Neuronal stem cell (in vitro differentiated cells): Measurements from ENCODE around the gene SS18L1.
"Not testable (repeated sequence)": the region's sequence is repeated elsewhere in the genome, so short reads cannot be mapped to it uniquely, and the experiment has no call there.

Source experiments
- DNase-seq: peaks from one replicate; pipeline ENCODE4 v3.0.0-alpha.2; 2013; ENCODE audit warnings: low spot score
- H2AFZ ChIP-seq: one replicate; pipeline ENCODE4 v1.6.1; 2013; ENCODE audit warnings: mild to moderate bottlenecking, low read length, inconsistent platforms
- H2AK5ac ChIP-seq: 2 replicates; pipeline ENCODE4 v1.6.1; 2013; ENCODE audit warnings: low read depth, mild to moderate bottlenecking, inconsistent platforms, low read length, moderate library complexity, mixed read lengths
- H2BK120ac ChIP-seq: 2 replicates; pipeline ENCODE4 v1.6.1; 2013; ENCODE audit warnings: low read depth, mild to moderate bottlenecking, inconsistent platforms, low read length, moderate library complexity, mixed read lengths
- H2BK12ac ChIP-seq: one replicate; pipeline ENCODE4 v1.6.1; 2013; ENCODE audit warnings: low read length, inconsistent platforms
- H2BK15ac ChIP-seq: 2 replicates; pipeline ENCODE4 v1.6.1; 2013; ENCODE audit warnings: mild to moderate bottlenecking, low read length, inconsistent platforms, mixed read lengths
- H2BK5ac ChIP-seq: one replicate; pipeline ENCODE4 v1.6.1; 2013; ENCODE audit warnings: inconsistent platforms, mild to moderate bottlenecking, low read length, moderate library complexity
- H3K14ac ChIP-seq: one replicate; pipeline ENCODE4 v1.6.1; 2013; ENCODE audit warnings: low read length, inconsistent platforms
- H3K18ac ChIP-seq: 2 replicates; pipeline ENCODE4 v1.6.1; 2013; ENCODE audit warnings: low read length, inconsistent platforms
- H3K23ac ChIP-seq: 2 replicates; pipeline ENCODE4 v1.6.1; 2013; ENCODE audit warnings: low read depth, mild to moderate bottlenecking, mixed read lengths, low read length, inconsistent platforms; ENCODE audit not compliant: poor library complexity
- H3K27ac ChIP-seq: replicated peaks from 3 replicates; pipeline ENCODE4 v1.5.1; 2013; ENCODE audit warnings: low read length, inconsistent platforms
- H3K27me3 ChIP-seq, 3 experiments: 2 replicates each; pipeline ENCODE4 v1.6.1; 2013; ENCODE audit warnings: low read length in 3 of 3, mild to moderate bottlenecking in 2 of 3, inconsistent platforms in 1 of 3, low read depth in 1 of 3, mixed read lengths in 1 of 3, moderate library complexity in 1 of 3; ENCODE audit not compliant: control insufficient read depth in 3 of 3, insufficient read depth in 3 of 3
- H3K36me3 ChIP-seq, 2 donors: replicated peaks in 1 of 2; 2 replicates each; pipeline ENCODE4 v1.6.1; 2013; ENCODE audit warnings: low read length in 2 of 2; ENCODE audit not compliant: control insufficient read depth in 2 of 2, insufficient read depth in 2 of 2
- H3K4ac ChIP-seq: 2 replicates; pipeline ENCODE4 v1.6.1; 2013; ENCODE audit warnings: inconsistent platforms, mild to moderate bottlenecking, low read length, moderate library complexity
- H3K4me1 ChIP-seq, 2 donors: 1 replicate in 1 of 2; 2 replicates in 1 of 2; pipeline ENCODE4 v1.6.1; 2013; ENCODE audit warnings: low read length in 2 of 2, low read depth in 1 of 2; ENCODE audit not compliant: control insufficient read depth in 2 of 2, insufficient read depth in 1 of 2
- H3K4me2 ChIP-seq: one replicate; pipeline ENCODE4 v1.6.1; 2013; ENCODE audit warnings: mild to moderate bottlenecking, low read length, inconsistent platforms; ENCODE audit not compliant: insufficient read depth, poor library complexity, severe bottlenecking
- H3K4me3 ChIP-seq, 2 donors: 2 replicates each; pipeline ENCODE4 v1.5.1; 2013; ENCODE audit warnings: low read length in 2 of 2, mild to moderate bottlenecking in 2 of 2, inconsistent platforms in 1 of 2, moderate library complexity in 1 of 2
- H3K79me1 ChIP-seq: one replicate; pipeline ENCODE4 v1.6.1; 2013; ENCODE audit warnings: low read depth, mild to moderate bottlenecking, inconsistent platforms, low read length, moderate library complexity
- H3K9ac ChIP-seq: one replicate; pipeline ENCODE4 v1.6.1; 2013; ENCODE audit warnings: mild to moderate bottlenecking, low read depth, low read length, inconsistent platforms; ENCODE audit not compliant: poor library complexity
- H3K9me3 ChIP-seq, 2 donors: replicated peaks in 1 of 2; 2 replicates each; pipeline versions ENCODE3 to v1.6.1; 2013; ENCODE audit warnings: low read length in 2 of 2, mild to moderate bottlenecking in 2 of 2, inconsistent platforms in 1 of 2, low read depth in 1 of 2, mixed read lengths in 1 of 2, moderate library complexity in 1 of 2; ENCODE audit not compliant: control insufficient read depth in 2 of 2, insufficient read depth in 1 of 2
- H4K8ac ChIP-seq: one replicate; pipeline ENCODE4 v1.6.1; 2013; ENCODE audit warnings: low read depth, mild to moderate bottlenecking, inconsistent platforms, low read length, moderate library complexity
- H4K91ac ChIP-seq: one replicate; pipeline ENCODE4 v1.6.1; 2013; ENCODE audit warnings: low read length, low read depth, mild to moderate bottlenecking, inconsistent platforms; ENCODE audit not compliant: poor library complexity
- WGBS, 2 donors: extraction: QIAGEN DNeasy Blood & Tissue Kit; methylation state at CpG; one replicate each; pipeline ENCODE4 v1.1.7; 2013; ENCODE audit warnings: missing lambda C conversion rate in 2 of 2, mixed read lengths in 1 of 2; ENCODE audit not compliant: insufficient read length in 2 of 2, insufficient replicate concordance in 1 of 2; ENCODE audit errors: extremely low coverage in 2 of 2; 5-methylcytosine and 5-hydroxymethylcytosine counted together

Gene SS18L1

GRCh38 chr20:62115800-62116407 lies 27.7 kb upstream of the SS18L1 start:
- H2AFZ ChIP-seq, H3K79me1 ChIP-seq, H3K4me3 ChIP-seq, H3K18ac ChIP-seq, H4K8ac ChIP-seq, H3K14ac ChIP-seq, H3K36me3 ChIP-seq, H4K91ac ChIP-seq, H2BK12ac ChIP-seq, H2BK120ac ChIP-seq, H3K4me2 ChIP-seq, H2AK5ac ChIP-seq, H2BK15ac ChIP-seq, H3K9ac ChIP-seq, H3K27me3 ChIP-seq, H3K23ac ChIP-seq, DNase-seq, H2BK5ac ChIP-seq, H3K27ac ChIP-seq, H3K4ac ChIP-seq: not testable (repeated sequence)
- WGBS, 2 donors = no CpG with 5 or more reads among the region's 7 CpGs
- H3K4me1 ChIP-seq = peaks cover 12 to 23% of the 10 kb centered on the region in 2 donors
- peaks cover 8 to 18% of the 10 kb centered on the region in 2 donors for H3K9me3 ChIP-seq

- Histone ChIP-seq H3K4me1 (peaks cover 12 to 23% of the 10 kb centered on the region in 2 donors), H2BK15ac (peak overlapping the region; percentile 16), H4K8ac (no peak overlapping the region), H3K14ac (peak overlapping the region; percentile 26), H3K4ac (no peak overlapping the region), H3K27ac (no peak overlapping the region), H2AK5ac (peak overlapping the region; percentile 82), H3K18ac (no peak overlapping the region), H2BK5ac (no peak overlapping the region), H2BK120ac (no peak overlapping the region), H3K4me3 (no peak overlapping the region), H3K9ac (peak overlapping the region; percentile 47), H2BK12ac (no peak overlapping the region), H3K9me3 (peaks cover 8 to 16% of the 10 kb centered on the region in 2 donors), H3K23ac (peak overlapping the region; percentile 75), H3K79me1 (no peaks in the 10 kb centered on the region), H3K36me3 (no peaks in the 10 kb centered on the region), H4K91ac (no peak overlapping the region), H2AFZ (no peak overlapping the region), H3K4me2 (no peak overlapping the region), H3K27me3 (no peaks in the 10 kb centered on the region)
- no CpG with 5 or more reads among the region's 38 CpGs for whole genome bisulfite sequencing, 2 donors
- DNase-seq = no peak
Observed at GRCh38 chr20:62116558-62117361, 26.8 kb upstream of the SS18L1 start.

- H3K27ac ChIP-seq = no peak overlapping the region
- H3K9ac ChIP-seq = no peak overlapping the region
- peak overlapping the region; percentile 18 for H2AFZ ChIP-seq
- peak overlapping the region; percentile 85 for H2BK12ac ChIP-seq
- H4K8ac ChIP-seq = no peak overlapping the region
- H2BK15ac ChIP-seq = no peak overlapping the region
- H3K79me1 ChIP-seq = no peaks in the 10 kb centered on the region
- no peak overlapping the region for H2BK120ac ChIP-seq
- no peak overlapping the region for H3K4ac ChIP-seq
- H3K14ac ChIP-seq = peak overlapping the region; percentile 26
- no peak overlapping the region for H2BK5ac ChIP-seq
- H3K4me3 ChIP-seq = no peak overlapping the region
- no peaks in the 10 kb centered on the region for H3K27me3 ChIP-seq
- peaks cover 12 to 23% of the 10 kb centered on the region in 2 donors for H3K4me1 ChIP-seq
- peaks cover 5 to 15% of the 10 kb centered on the region in 2 donors for H3K9me3 ChIP-seq
- no peak overlapping the region for H3K18ac ChIP-seq
- no peak for DNase-seq
- H4K91ac ChIP-seq = no peak overlapping the region
- peak overlapping the region; percentile 82 for H2AK5ac ChIP-seq
- no peaks in the 10 kb centered on the region for H3K36me3 ChIP-seq
- no peak overlapping the region for H3K4me2 ChIP-seq
- WGBS, 2 donors = no CpG with 5 or more reads among the region's 9 CpGs
- H3K23ac ChIP-seq = no peak overlapping the region
Observed at GRCh38 chr20:62117362-62117646, 26.3 kb upstream of the SS18L1 start.

GRCh38 chr20:62117658-62118057 lies 25.9 kb upstream of the SS18L1 start:
- no CpG with 5 or more reads among the region's 15 CpGs for WGBS, 2 donors
- H4K91ac ChIP-seq = no peak overlapping the region
- peak overlapping the region; percentile 73 for H2AK5ac ChIP-seq
- H3K14ac ChIP-seq = no peak overlapping the region
- H2BK5ac ChIP-seq = peak overlapping the region; percentile 10
- peak overlapping the region; percentile 85 for H2BK12ac ChIP-seq
- H3K27ac ChIP-seq = no peak overlapping the region
- H4K8ac ChIP-seq = no peak overlapping the region
- H3K4me1 ChIP-seq = peaks cover 12 to 23% of the 10 kb centered on the region in 2 donors
- H3K18ac ChIP-seq = peak overlapping the region; percentile 91
- no peak overlapping the region for H3K9ac ChIP-seq
- H3K79me1 ChIP-seq = peaks cover 2% of the 10 kb centered on the region
- H3K23ac ChIP-seq = peak overlapping the region; percentile 68
- no peak overlapping the region for H3K4ac ChIP-seq
- H2BK120ac ChIP-seq = no peak overlapping the region
- H3K9me3 ChIP-seq = peaks cover 2 to 12% of the 10 kb centered on the region in 2 donors
- no peaks in the 10 kb centered on the region for H3K27me3 ChIP-seq
- no peak overlapping the region for H3K4me2 ChIP-seq
- H2AFZ ChIP-seq = peak overlapping the region; percentile 18
- H3K36me3 ChIP-seq = no peaks in the 10 kb centered on the region
- no peak for DNase-seq
- peak overlapping the region; percentile 82 for H2BK15ac ChIP-seq
- H3K4me3 ChIP-seq = no peak overlapping the region
